Panc1 (cell line): ENCODE measurements around the gene NIT2. TPM values are rescaled to one million over a fixed set of nuclear protein-coding genes. Genes with fewer than 3 reads are reported as not detected.

Experiments
- ATAC-seq: fragments of 200-7000 bp; cut with Tn5 transposase; 2 replicates; pipeline ENCODE4 v1.9.1; 2020; ENCODE audit warnings: mild to moderate bottlenecking, moderate library complexity
- BruUV-seq: library from RNA; stranded (reverse); fragments of 400-500 nt; replicated peaks from 2 replicates; lab custom pipeline; 2021; lab: Mats Ljungman, UMichigan
- CTCF ChIA-PET: fragments of 300-600 bp; sonication (Branson Sonifier 250); formaldehyde crosslinking; loops from one replicate; lab custom pipeline; 2022; ENCODE audit warnings: antibody characterized with exemption; lab: Charles Lee
- POLR2A ChIA-PET: fragments of 300-600 bp; sonication (Branson Sonifier 250); formaldehyde crosslinking; loops from one replicate; lab custom pipeline; 2022; ENCODE audit warnings: antibody characterized with exemption; lab: Charles Lee
- DNase-seq: peaks from one replicate; pipeline ENCODE4 v3.0.0-alpha.2; 2010; ENCODE audit warnings: low read depth, low spot score
- H3K27ac ChIP-seq: 2 replicates; pipeline ENCODE4 v1.5.1; 2011; ENCODE audit warnings: mild to moderate bottlenecking, low read length, inconsistent platforms
- H3K27me3 ChIP-seq: fragments of 200-500 bp; sonication (Bioruptor generic); 2 replicates; pipeline ENCODE4 v1.6.0; 2014; ENCODE audit warnings: low read length, inconsistent platforms; ENCODE audit not compliant: control insufficient read depth, insufficient read depth
- H3K36me3 ChIP-seq: fragments of 200-500 bp; sonication (Bioruptor generic); 2 replicates; pipeline ENCODE4 v1.5.1; 2014; ENCODE audit warnings: inconsistent platforms, mild to moderate bottlenecking, low read length, moderate library complexity; ENCODE audit not compliant: control insufficient read depth, insufficient read depth
- H3K4me1 ChIP-seq: 2 replicates; pipeline ENCODE4 v1.5.1; 2011; ENCODE audit warnings: inconsistent platforms, mild to moderate bottlenecking, low read length, moderate library complexity; ENCODE audit not compliant: control insufficient read depth, insufficient read depth
- H3K4me3 ChIP-seq, 2 experiments: 2 replicates each; pipeline ENCODE4 v1.5.1; 2011 to 2012; ENCODE audit warnings: low read depth in 2 of 2, low read length in 2 of 2, mild to moderate bottlenecking in 2 of 2, inconsistent platforms in 1 of 2, moderate library complexity in 1 of 2
- H3K9me3 ChIP-seq: fragments of 200-500 bp; sonication (Bioruptor generic); 2 replicates; pipeline ENCODE4 v1.5.1; 2014; ENCODE audit warnings: low read depth, mild to moderate bottlenecking, inconsistent platforms, low read length, moderate library complexity; ENCODE audit not compliant: control insufficient read depth, insufficient read depth
- CTCF ChIP-seq: fragments of 450-650 bp; IDR thresholded peaks from 2 replicates; pipeline ENCODE4 v1.5.1; 2017; ENCODE audit warnings: mild to moderate bottlenecking
- POLR2AphosphoS5 ChIP-seq: IDR thresholded peaks from 2 replicates; pipeline ENCODE4 v1.6.1; 2012; ENCODE audit warnings: mild to moderate bottlenecking, low read depth, low read length, moderate library complexity
- REST ChIP-seq, 2 experiments: IDR thresholded peaks; 2 replicates each; pipeline ENCODE4 v1.6.1; 2011 to 2012; ENCODE audit warnings: low read depth in 2 of 2, control low read depth in 1 of 2, low read length in 1 of 2, mild to moderate bottlenecking in 1 of 2, moderate library complexity in 1 of 2; ENCODE audit not compliant: insufficient read depth in 1 of 2
- SIN3A ChIP-seq: IDR thresholded peaks from 2 replicates; pipeline ENCODE4 v1.6.1; 2012; ENCODE audit warnings: low read depth, mild to moderate bottlenecking, low read length, moderate library complexity, borderline replicate concordance; ENCODE audit not compliant: insufficient read depth
- TCF7L2 ChIP-seq: IDR thresholded peaks from 2 replicates; pipeline ENCODE4 v1.6.1; 2011; ENCODE audit warnings: mild to moderate bottlenecking, low read depth, low read length, inconsistent platforms
- in situ Hi-C: cut with HindIII; loops from 2 replicates; pipeline ENCODE4 v1.10.0; 2016; ENCODE audit warnings: low sequenced_read_pairs, low pct_unique_long_range_greater_than_20kb
- intact Hi-C: fragments of 100-400 bp; cut with micrococcal nuclease; formaldehyde crosslinking; loops from one replicate; pipeline ENCODE4 v1.10.0; 2022; ENCODE audit not compliant: unreplicated experiment
- total RNA-seq: library from RNA; stranded (reverse); gene quantifications from one replicate; pipeline ENCODE4 v1.2.1, GENCODE V29; 2021; ENCODE audit not compliant: unreplicated experiment

NIT2 gene
- total RNA-seq, 1 experiment from 2014 or later: 97.2 TPM

GRCh38 chr3:100331660-100332059 lies 2.9 kb upstream of the NIT2 start:
- DNase-seq (no peak), ATAC-seq (no peak)
- CTCF ChIA-PET: no interaction called here
- Histone ChIP-seq H3K36me3 (no peaks in the 10 kb centered on the region), H3K9me3 (no peaks in the 10 kb centered on the region), H3K4me1 (peaks cover 10% of the 10 kb centered on the region), H3K4me3 (no peak overlapping the region), H3K27ac (no peak overlapping the region), H3K27me3 (no peaks in the 10 kb centered on the region)
- TF ChIP-seq POLR2AphosphoS5 (no peak), CTCF (no peak), SIN3A (no peak)
- in situ Hi-C loops (no loop called here), intact Hi-C loops (loop anchor here (10.0 kb wide), 1 partner anchor 57 kb away; no protein-coding TSS in a partner anchor)
- POLR2A ChIA-PET: no interaction called here
- no TSS peak for BruUV-seq

GRCh38 chr3:100333051-100333450 lies 1.5 kb upstream of the NIT2 start:
- ATAC-seq (no peak), DNase-seq (no peak)
- intact Hi-C loops: loop anchor here (10.0 kb wide), 1 partner anchor 58 kb away; no protein-coding TSS in a partner anchor
- Histone ChIP-seq H3K27me3 (no peaks in the 10 kb centered on the region), H3K27ac (no peak overlapping the region), H3K36me3 (no peaks in the 10 kb centered on the region), H3K4me3 (no peak overlapping the region), H3K4me1 (peaks cover 10% of the 10 kb centered on the region), H3K9me3 (no peaks in the 10 kb centered on the region)
- in situ Hi-C loops: no loop called here
- ChIA-PET CTCF (interaction anchor here (0.7 kb wide), 2 partner anchors 16 to 301 kb away, joined by 3 to 7 read pairs; no protein-coding TSS in a partner anchor), POLR2A (no interaction called here)
- BruUV-seq: no TSS peak
- TF ChIP-seq SIN3A (no peak), REST (IDR thresholded peaks at IDR 0.05; ENCODE audit: insufficient read depth in 1 of 2, low read depth in 2 of 2, low read length in 1 of 2) (no peak), POLR2AphosphoS5 (no peak), TCF7L2 (no peak), CTCF (no peak)
